GDM1 (cell line): ENCODE measurements around the gene KCNQ1.

Experiments
- DNase-seq: peaks from one replicate; lab custom pipeline; 2025; lab: John Stamatoyannopoulos, UW

The KCNQ1 gene

DNA sequence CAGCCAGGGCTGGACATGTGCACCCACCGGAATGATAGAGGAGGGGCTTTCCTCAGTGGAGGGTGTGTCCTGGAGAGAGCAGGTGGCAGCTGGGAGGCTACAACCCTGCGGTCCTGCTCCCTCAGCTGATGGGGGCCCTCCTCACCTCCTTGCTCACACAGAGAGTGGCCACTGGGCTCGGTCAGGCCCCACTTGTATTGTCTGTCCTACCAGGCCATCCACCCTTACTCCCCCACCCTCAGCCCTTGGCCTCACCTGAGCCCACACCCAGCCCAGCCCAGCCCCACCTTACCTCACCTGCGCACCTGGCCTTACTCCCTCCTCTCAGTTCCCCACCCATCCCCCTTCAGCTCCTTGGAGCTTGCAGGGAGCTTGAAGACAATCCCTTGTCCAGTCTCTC lies 3.6 kb upstream of the KCNQ1 start:
- no peak for DNase-seq

GRCh38 chr11:2442589-2442988 lies 2.2 kb upstream of the KCNQ1 start:
- DNase-seq, result no peak

DNA sequence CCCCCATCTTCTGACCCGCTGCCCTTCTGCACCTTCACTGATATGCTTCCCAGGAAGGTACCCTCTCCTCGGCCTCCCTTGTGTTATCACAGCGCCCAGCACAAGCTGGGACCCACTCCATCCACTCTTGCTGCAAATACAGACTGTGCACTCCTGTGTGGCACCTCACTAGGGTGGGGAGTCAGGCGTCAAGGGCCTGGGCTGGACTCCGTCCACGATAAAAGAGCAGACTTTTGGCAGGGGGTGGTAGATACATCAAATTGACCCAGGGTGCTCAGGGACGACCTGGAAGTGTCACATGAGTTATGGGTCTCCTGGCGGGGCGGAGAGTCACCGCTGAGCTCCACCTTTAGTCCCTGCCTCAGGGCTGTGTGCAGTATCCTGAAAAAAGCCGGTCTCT lies 1.4 kb upstream of the KCNQ1 start:
- DNase-seq, result no peak

- no peak for DNase-seq
Measured at GRCh38 chr11:2443881-2444820, 657 bp upstream of the KCNQ1 start, which contains the start of gene TRPM5. TSS of gene TRPM5 (minus strand) at chr11:2444514. CDS start at chr11:2423036, 21,478 bp downstream.

- DNase-seq, result no peak
Measured at GRCh38 chr11:2445746-2446551, 1.1 kb downstream of the KCNQ1 start.

- peak; percentile 24 for DNase-seq
Measured at GRCh38 chr11:2446590-2447252, 1.9 kb downstream of the KCNQ1 start.

DNA sequence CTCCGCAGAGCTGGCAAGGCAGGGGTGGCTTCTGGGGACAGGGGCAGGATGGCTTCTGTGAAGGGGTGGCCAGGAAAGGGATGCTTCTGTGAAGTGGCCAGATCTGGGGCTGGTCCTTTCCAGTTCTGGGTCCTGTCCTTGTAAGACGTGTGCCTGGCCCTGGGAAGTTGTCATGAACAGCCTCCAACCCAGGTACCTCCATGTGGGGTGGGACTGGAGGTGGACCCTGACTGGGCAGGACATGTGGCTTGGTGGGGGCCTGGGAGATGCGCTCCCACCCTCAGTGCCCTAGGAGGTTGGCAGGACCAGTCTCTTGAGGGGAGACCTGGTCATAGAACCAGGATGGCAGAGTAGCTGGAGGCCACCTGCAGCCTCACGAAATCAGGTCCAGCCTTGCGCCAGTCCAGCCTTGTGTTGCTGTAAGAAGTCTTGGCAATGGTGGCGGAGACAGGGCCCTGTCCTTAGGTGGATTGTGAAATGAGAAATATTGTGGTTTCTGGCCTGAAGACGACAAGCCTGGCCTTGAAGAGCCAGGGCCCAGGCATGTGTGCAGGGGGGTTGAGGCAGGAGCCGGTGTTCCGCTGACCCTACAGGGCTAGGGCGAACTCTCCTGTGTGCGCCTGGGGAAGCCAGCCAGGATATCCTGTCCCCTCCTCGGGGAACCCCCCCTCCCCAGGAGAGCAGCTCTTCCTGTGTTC lies 2.6 kb downstream of the KCNQ1 start:
- DNase-seq, result no peak

DNA sequence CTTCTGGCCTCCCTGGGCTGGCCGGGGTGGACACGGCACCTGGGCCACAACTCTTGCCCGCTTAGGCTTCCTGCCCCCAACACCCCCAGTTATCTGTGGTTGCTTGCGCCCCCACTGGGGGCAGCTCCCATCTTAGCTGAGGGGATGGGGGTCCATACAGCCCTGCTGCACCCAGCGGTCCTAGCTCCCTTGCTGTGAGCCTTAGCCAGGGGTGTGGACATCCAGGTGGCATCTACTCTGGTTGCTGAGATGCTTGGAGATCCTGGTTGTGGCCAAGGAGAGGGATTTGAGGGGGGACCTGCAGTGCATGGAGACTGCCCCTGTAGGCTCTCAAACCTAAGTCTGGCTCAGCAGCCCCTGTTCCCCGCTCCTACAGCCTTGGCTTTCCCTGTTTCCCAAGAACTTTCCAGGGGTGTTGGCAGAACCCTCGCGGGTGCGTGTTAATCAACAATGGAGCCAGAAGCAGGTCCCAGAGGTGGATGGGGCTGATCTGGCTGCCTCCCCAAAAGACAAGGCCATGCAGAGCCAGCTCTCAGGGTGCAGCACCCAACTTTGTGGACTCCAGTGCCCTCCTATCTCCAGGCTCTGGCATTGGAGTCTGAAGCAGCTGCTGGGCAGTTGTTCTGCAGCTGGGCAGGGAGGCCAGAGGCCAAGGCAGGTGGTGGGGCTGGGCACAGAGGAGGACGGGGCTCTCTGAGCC lies 3.3 kb downstream of the KCNQ1 start:
- no peak for DNase-seq

- no peak for DNase-seq
Measured at GRCh38 chr11:2448661-2449547, 4.1 kb downstream of the KCNQ1 start.

- DNase-seq, result no peak
Measured at GRCh38 chr11:2449548-2450320, 4.9 kb downstream of the KCNQ1 start.

DNA sequence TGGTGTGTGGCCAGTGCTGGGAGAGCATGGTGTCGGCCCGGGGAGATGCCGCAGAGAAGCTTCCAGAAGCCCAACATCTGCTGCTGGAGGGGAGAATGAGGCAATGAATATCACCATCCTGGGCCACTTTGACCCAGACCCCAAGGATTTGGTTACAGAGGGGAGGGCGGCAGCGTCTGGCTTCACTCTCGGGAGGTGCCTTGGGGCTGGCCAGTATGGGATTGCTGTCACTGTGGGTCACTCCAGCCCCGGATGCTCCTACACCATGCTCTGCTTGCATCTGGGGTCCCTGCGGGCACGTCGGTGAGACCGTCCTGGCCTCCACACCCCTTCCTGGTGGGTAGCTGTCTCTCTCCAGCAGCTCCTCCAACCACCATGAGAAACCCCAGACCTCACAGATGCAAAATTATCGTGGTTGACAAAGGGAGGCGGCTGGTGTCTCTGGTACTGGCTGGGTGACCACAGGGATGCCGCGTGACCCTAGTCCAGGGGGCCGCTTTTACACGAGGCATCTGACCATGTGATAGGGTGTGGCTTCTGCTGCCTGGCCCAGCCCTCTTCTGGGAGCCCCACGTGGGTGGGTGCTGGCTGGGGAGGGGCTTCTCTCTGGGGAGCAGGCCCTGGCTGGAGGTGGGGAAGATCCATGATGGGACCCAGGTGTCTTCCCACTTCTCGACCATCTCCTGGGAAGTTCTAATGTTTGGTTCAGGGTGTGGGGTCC lies 5.7 kb downstream of the KCNQ1 start:
- no peak for DNase-seq

DNA sequence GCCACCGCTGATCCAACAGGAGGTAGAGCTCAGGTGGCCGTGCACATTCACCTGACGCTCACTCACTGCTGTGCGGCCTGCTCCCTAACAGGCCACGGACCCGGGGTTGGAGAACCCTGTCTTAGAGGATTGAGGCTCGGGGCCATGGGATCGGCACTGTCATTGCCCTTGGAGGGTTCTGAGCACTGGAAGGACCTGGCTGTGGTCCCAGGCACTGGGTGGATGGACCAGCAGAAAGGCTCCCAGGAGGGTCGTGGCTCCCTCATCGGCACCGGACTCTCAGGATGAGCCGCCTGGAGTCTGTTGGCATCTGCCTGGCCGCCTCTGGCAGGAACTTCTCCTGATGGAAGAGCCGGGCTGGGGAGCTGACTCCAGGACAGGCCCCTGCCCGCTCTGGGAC lies 6.5 kb downstream of the KCNQ1 start:
- DNase-seq, result no peak

GRCh38 chr11:2451916-2452315 lies 7.1 kb downstream of the KCNQ1 start:
- DNase-seq, result no peak

GRCh38 chr11:2452321-2453012 lies 7.7 kb downstream of the KCNQ1 start:
- DNase-seq, result no peak

- no peak for DNase-seq
Measured at GRCh38 chr11:2453436-2453835, 8.6 kb downstream of the KCNQ1 start.

DNA sequence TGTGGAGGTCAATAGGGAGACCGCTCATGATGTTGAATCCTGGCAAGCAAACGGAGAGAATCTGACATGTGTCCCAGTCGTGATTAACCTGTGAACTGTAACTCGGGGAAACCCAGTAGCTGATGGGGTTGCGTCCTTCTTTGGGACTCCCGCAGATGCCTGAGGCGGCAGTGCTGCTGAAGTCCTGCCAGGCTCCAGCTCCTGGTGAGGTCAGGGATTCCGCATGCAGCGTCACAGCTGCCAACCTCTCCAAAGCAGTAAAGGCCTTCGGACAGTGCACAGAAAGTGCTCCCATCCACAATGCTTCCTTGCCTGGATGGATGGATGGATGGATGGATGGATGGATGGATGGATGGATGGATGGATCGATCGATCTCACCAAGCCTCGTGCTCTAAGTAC lies 13.5 kb downstream of the KCNQ1 start:
- DNase-seq, result no peak

- no peak for DNase-seq
Measured at GRCh38 chr11:2459016-2459725, 14.4 kb downstream of the KCNQ1 start.
